HEK293 (cell line): ENCODE results near the gene CDKN2D.

Source experiments
- BCL11A ChIP-seq: fragments of 450-650 bp; formaldehyde crosslinking; IDR thresholded peaks from 2 replicates; pipeline ENCODE4 v1.5.1; 2016; ENCODE audit warnings: low read depth, missing biosample characterization, missing genetic modification characterization
- GLI2 ChIP-seq: fragments of 450-650 bp; formaldehyde crosslinking; IDR thresholded peaks from 2 replicates; pipeline ENCODE4; 2017; ENCODE audit warnings: missing biosample characterization, missing genetic modification characterization, low read depth, borderline replicate concordance
- KLF10 ChIP-seq: fragments of 450-650 bp; IDR thresholded peaks from 2 replicates; pipeline ENCODE4 v1.5.1; 2018; ENCODE audit warnings: missing biosample characterization, mild to moderate bottlenecking, missing genetic modification characterization
- KLF7 ChIP-seq: fragments of 450-650 bp; formaldehyde crosslinking; IDR thresholded peaks from 2 replicates; pipeline ENCODE4 v1.5.1; 2016; ENCODE audit warnings: missing biosample characterization, missing genetic modification characterization, borderline replicate concordance
- ZBTB20 ChIP-seq: fragments of 450-650 bp; formaldehyde crosslinking; IDR thresholded peaks from 2 replicates; pipeline ENCODE4 v1.5.1; 2016; ENCODE audit warnings: missing biosample characterization, missing genetic modification characterization
- ZBTB48 ChIP-seq: fragments of 450-650 bp; formaldehyde crosslinking; IDR thresholded peaks from 2 replicates; pipeline ENCODE4 v1.5.1; 2016; ENCODE audit warnings: missing biosample characterization, missing genetic modification characterization
- ZFHX2 ChIP-seq: fragments of 450-650 bp; formaldehyde crosslinking; conservative IDR thresholded peaks from 2 replicates; pipeline ENCODE4 v1.5.1; 2016; ENCODE audit warnings: missing biosample characterization, missing genetic modification characterization
- ZNF155 ChIP-seq: fragments of 450-650 bp; formaldehyde crosslinking; IDR thresholded peaks from 2 replicates; pipeline ENCODE4 v1.5.1; 2016; ENCODE audit warnings: missing biosample characterization, missing genetic modification characterization
- ZNF16 ChIP-seq: fragments of 450-650 bp; formaldehyde crosslinking; IDR thresholded peaks from 2 replicates; pipeline ENCODE4 v1.5.1; 2016; ENCODE audit warnings: low read depth, missing biosample characterization, missing genetic modification characterization
- ZNF184 ChIP-seq: fragments of 450-650 bp; IDR thresholded peaks from 2 replicates; pipeline ENCODE4 v1.5.1; 2018; ENCODE audit warnings: missing biosample characterization, mild to moderate bottlenecking, missing genetic modification characterization
- ZNF341 ChIP-seq: fragments of 450-650 bp; formaldehyde crosslinking; IDR thresholded peaks from 2 replicates; pipeline ENCODE4; 2016; ENCODE audit warnings: low read depth, missing biosample characterization, missing genetic modification characterization
- ZNF426 ChIP-seq: fragments of 450-650 bp; formaldehyde crosslinking; IDR thresholded peaks from 2 replicates; pipeline ENCODE4 v1.5.1; 2017; ENCODE audit warnings: missing biosample characterization, missing genetic modification characterization, mild to moderate bottlenecking, inconsistent platforms, moderate library complexity
- ZNF501 ChIP-seq: fragments of 450-650 bp; formaldehyde crosslinking; IDR thresholded peaks from 2 replicates; pipeline ENCODE4 v1.5.1; 2016; ENCODE audit warnings: missing biosample characterization, missing genetic modification characterization
- ZNF600 ChIP-seq: fragments of 450-650 bp; formaldehyde crosslinking; IDR thresholded peaks from 2 replicates; pipeline ENCODE4 v1.5.1; 2016; ENCODE audit warnings: missing biosample characterization, missing genetic modification characterization
- ZNF701 ChIP-seq: fragments of 450-650 bp; formaldehyde crosslinking; IDR thresholded peaks from 2 replicates; pipeline ENCODE4 v1.5.1; 2016; ENCODE audit warnings: missing biosample characterization, missing genetic modification characterization
- ZNF830 ChIP-seq: fragments of 450-650 bp; IDR thresholded peaks from 2 replicates; pipeline ENCODE4 v1.5.0; 2018; ENCODE audit warnings: missing biosample characterization, missing genetic modification characterization, low read depth, mild to moderate bottlenecking, moderate library complexity
- ZSCAN16 ChIP-seq: fragments of 450-650 bp; formaldehyde crosslinking; IDR thresholded peaks from 2 replicates; pipeline ENCODE4 v1.5.1; 2016; ENCODE audit warnings: missing biosample characterization, missing genetic modification characterization
- TF ChIP-seq, protein P1 (sequence below): fragments of 450-650 bp; formaldehyde crosslinking; conservative IDR thresholded peaks from 2 replicates; pipeline ENCODE4 v1.5.1; 2016; ENCODE audit warnings: low read depth, missing biosample characterization, missing genetic modification characterization
- TF ChIP-seq, protein P2 (sequence below): fragments of 450-650 bp; formaldehyde crosslinking; IDR thresholded peaks from 2 replicates; pipeline ENCODE4 v1.5.1; 2016; ENCODE audit warnings: missing biosample characterization, missing genetic modification characterization, low read depth
- TF ChIP-seq, protein P3 (sequence below): fragments of 450-650 bp; formaldehyde crosslinking; IDR thresholded peaks from 2 replicates; pipeline ENCODE4 v1.5.1; 2016; ENCODE audit warnings: missing biosample characterization, missing genetic modification characterization
- TF ChIP-seq, protein P4 (sequence below): fragments of 450-650 bp; formaldehyde crosslinking; IDR thresholded peaks from 2 replicates; pipeline ENCODE4 v1.5.1; 2016; ENCODE audit warnings: missing biosample characterization, missing genetic modification characterization
- TF ChIP-seq, protein P5 (sequence below): fragments of 450-650 bp; formaldehyde crosslinking; IDR thresholded peaks from 2 replicates; pipeline ENCODE4 v1.5.0; 2017; ENCODE audit warnings: missing biosample characterization, missing genetic modification characterization, borderline replicate concordance
- TF ChIP-seq, protein P6 (sequence below): fragments of 450-650 bp; formaldehyde crosslinking; IDR thresholded peaks from 2 replicates; pipeline ENCODE4 v1.5.1; 2016; ENCODE audit warnings: missing biosample characterization, missing genetic modification characterization
- TF ChIP-seq, protein P7 (sequence below): fragments of 450-650 bp; formaldehyde crosslinking; IDR thresholded peaks from 2 replicates; pipeline ENCODE4 v1.5.1; 2016; ENCODE audit warnings: missing biosample characterization, missing genetic modification characterization, low read depth

CDKN2D gene

DNA sequence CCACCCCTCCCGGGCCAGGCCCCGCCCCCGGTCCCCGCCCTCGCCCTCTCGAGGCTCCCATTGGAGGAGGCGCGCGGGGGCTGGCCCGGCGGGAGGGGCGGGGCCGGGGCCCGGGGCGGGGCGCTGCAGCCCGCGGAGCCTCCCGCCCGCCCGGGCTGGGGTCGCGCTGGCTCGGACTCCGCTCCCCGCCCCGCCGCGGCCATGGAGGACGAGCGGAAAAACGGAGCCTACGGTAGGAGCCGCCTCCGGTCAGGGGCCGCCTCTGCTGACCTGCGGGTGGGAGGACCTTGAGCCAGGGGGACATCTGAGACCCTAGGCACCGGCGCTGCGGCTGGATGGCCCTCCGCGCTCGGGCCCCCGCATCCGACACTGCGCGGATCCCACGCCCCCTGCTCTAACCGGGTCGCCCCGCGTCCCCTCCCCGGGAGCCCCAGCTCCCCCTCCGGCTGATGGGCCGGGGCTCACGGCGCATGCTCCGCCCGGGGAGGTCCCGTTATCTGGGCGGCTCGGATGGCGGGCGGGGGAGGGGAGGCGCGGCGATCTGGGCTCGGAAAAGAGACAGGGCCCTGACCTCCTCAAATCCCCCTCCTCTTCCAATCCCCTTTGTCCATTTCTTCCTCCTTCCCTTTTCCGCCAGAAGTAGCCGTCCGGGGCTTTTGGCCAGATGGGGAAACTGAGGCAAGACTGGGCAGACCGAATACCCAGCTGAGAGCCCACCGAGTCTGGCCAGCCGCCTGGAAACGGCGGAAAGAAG is 33.7 kb upstream of the CDKN2D start (continued):
- TF ChIP-seq BCL11A (no peak), ZNF501 (tag by site-specific recombination) (no peak), ZBTB20 (tag by site-specific recombination) (peak; percentile 53; the same call in 1 of the 2 replicates), ZNF16 (no peak), ZSCAN16 (tag by site-specific recombination) (no peak), KLF10 (tag by site-specific recombination) (peak; percentile 31; the same call in 1 of the 2 replicates), ZNF701 (tag by site-specific recombination) (no peak), ZBTB48 (tag by site-specific recombination) (peak; percentile 52; the same call in 1 of the 2 replicates), ZNF184 (tag by site-specific recombination) (no peak), ZNF600 (tag by site-specific recombination) (no peak), ZNF426 (tag by site-specific recombination) (no peak), ZNF155 (no peak), ZNF341 (tag by site-specific recombination) (peak; percentile 65), ZFHX2 (tag by site-specific recombination) (peak; percentile 81), KLF7 (no peak), GLI2 (tag by site-specific recombination) (no peak), ZNF830 (tag by site-specific recombination) (no peak)
- TF ChIP-seq, protein P1, sequence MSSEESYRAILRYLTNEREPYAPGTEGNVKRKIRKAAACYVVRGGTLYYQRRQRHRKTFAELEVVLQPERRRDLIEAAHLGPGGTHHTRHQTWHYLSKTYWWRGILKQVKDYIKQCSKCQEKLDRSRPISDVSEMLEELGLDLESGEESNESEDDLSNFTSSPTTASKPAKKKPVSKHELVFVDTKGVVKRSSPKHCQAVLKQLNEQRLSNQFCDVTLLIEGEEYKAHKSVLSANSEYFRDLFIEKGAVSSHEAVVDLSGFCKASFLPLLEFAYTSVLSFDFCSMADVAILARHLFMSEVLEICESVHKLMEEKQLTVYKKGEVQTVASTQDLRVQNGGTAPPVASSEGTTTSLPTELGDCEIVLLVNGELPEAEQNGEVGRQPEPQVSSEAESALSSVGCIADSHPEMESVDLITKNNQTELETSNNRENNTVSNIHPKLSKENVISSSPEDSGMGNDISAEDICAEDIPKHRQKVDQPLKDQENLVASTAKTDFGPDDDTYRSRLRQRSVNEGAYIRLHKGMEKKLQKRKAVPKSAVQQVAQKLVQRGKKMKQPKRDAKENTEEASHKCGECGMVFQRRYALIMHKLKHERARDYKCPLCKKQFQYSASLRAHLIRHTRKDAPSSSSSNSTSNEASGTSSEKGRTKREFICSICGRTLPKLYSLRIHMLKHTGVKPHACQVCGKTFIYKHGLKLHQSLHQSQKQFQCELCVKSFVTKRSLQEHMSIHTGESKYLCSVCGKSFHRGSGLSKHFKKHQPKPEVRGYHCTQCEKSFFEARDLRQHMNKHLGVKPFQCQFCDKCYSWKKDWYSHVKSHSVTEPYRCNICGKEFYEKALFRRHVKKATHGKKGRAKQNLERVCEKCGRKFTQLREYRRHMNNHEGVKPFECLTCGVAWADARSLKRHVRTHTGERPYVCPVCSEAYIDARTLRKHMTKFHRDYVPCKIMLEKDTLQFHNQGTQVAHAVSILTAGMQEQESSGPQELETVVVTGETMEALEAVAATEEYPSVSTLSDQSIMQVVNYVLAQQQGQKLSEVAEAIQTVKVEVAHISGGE = no peak
- TF ChIP-seq, protein P2, sequence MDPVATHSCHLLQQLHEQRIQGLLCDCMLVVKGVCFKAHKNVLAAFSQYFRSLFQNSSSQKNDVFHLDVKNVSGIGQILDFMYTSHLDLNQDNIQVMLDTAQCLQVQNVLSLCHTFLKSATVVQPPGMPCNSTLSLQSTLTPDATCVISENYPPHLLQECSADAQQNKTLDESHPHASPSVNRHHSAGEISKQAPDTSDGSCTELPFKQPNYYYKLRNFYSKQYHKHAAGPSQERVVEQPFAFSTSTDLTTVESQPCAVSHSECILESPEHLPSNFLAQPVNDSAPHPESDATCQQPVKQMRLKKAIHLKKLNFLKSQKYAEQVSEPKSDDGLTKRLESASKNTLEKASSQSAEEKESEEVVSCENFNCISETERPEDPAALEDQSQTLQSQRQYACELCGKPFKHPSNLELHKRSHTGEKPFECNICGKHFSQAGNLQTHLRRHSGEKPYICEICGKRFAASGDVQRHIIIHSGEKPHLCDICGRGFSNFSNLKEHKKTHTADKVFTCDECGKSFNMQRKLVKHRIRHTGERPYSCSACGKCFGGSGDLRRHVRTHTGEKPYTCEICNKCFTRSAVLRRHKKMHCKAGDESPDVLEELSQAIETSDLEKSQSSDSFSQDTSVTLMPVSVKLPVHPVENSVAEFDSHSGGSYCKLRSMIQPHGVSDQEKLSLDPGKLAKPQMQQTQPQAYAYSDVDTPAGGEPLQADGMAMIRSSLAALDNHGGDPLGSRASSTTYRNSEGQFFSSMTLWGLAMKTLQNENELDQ = no peak
- TF ChIP-seq, protein P3, sequence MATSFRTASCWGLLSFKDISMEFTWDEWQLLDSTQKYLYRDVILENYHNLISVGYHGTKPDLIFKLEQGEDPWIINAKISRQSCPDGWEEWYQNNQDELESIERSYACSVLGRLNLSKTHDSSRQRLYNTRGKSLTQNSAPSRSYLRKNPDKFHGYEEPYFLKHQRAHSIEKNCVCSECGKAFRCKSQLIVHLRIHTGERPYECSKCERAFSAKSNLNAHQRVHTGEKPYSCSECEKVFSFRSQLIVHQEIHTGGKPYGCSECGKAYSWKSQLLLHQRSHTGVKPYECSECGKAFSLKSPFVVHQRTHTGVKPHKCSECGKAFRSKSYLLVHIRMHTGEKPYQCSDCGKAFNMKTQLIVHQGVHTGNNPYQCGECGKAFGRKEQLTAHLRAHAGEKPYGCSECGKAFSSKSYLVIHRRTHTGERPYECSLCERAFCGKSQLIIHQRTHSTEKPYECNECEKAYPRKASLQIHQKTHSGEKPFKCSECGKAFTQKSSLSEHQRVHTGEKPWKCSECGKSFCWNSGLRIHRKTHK (tag by site-specific recombination) = no peak
- TF ChIP-seq, protein P4, sequence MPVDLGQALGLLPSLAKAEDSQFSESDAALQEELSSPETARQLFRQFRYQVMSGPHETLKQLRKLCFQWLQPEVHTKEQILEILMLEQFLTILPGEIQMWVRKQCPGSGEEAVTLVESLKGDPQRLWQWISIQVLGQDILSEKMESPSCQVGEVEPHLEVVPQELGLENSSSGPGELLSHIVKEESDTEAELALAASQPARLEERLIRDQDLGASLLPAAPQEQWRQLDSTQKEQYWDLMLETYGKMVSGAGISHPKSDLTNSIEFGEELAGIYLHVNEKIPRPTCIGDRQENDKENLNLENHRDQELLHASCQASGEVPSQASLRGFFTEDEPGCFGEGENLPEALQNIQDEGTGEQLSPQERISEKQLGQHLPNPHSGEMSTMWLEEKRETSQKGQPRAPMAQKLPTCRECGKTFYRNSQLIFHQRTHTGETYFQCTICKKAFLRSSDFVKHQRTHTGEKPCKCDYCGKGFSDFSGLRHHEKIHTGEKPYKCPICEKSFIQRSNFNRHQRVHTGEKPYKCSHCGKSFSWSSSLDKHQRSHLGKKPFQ (tag by site-specific recombination) = no peak
- TF ChIP-seq, protein P5, sequence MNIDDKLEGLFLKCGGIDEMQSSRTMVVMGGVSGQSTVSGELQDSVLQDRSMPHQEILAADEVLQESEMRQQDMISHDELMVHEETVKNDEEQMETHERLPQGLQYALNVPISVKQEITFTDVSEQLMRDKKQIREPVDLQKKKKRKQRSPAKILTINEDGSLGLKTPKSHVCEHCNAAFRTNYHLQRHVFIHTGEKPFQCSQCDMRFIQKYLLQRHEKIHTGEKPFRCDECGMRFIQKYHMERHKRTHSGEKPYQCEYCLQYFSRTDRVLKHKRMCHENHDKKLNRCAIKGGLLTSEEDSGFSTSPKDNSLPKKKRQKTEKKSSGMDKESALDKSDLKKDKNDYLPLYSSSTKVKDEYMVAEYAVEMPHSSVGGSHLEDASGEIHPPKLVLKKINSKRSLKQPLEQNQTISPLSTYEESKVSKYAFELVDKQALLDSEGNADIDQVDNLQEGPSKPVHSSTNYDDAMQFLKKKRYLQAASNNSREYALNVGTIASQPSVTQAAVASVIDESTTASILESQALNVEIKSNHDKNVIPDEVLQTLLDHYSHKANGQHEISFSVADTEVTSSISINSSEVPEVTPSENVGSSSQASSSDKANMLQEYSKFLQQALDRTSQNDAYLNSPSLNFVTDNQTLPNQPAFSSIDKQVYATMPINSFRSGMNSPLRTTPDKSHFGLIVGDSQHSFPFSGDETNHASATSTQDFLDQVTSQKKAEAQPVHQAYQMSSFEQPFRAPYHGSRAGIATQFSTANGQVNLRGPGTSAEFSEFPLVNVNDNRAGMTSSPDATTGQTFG (tag by site-specific recombination) = no peak
- TF ChIP-seq, protein P6, sequence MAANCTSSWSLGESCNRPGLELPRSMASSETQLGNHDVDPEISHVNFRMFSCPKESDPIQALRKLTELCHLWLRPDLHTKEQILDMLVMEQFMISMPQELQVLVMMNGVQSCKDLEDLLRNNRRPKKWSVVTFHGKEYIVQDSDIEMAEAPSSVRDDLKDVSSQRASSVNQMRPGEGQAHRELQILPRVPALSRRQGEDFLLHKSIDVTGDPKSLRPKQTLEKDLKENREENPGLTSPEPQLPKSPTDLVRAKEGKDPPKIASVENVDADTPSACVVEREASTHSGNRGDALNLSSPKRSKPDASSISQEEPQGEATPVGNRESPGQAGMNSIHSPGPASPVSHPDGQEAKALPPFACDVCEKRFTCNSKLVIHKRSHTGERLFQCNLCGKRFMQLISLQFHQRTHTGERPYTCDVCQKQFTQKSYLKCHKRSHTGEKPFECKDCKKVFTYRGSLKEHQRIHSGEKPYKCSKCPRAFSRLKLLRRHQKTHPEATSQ (tag by site-specific recombination) = 0 out of 2 replicates have a peak, but pooled peaks have one; percentile 36
- TF ChIP-seq, protein P7, sequence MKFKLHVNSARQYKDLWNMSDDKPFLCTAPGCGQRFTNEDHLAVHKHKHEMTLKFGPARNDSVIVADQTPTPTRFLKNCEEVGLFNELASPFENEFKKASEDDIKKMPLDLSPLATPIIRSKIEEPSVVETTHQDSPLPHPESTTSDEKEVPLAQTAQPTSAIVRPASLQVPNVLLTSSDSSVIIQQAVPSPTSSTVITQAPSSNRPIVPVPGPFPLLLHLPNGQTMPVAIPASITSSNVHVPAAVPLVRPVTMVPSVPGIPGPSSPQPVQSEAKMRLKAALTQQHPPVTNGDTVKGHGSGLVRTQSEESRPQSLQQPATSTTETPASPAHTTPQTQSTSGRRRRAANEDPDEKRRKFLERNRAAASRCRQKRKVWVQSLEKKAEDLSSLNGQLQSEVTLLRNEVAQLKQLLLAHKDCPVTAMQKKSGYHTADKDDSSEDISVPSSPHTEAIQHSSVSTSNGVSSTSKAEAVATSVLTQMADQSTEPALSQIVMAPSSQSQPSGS = no peak
